ENCODE data around the gene PGP. TPM values are rescaled to one million over a fixed set of nuclear protein-coding genes. Genes with fewer than 3 reads are reported as not detected.
A peak's percentile ranks its signal among the peaks of the same experiment; 100 is the strongest.

The PGP gene
- total and polyA plus RNA-seq, 10 of the 15 experiments (the other 5 are each of a cell fraction or from before 2014, with no cell fraction given): 0.42 to 28.0 (median 12.1) TPM

DNA sequence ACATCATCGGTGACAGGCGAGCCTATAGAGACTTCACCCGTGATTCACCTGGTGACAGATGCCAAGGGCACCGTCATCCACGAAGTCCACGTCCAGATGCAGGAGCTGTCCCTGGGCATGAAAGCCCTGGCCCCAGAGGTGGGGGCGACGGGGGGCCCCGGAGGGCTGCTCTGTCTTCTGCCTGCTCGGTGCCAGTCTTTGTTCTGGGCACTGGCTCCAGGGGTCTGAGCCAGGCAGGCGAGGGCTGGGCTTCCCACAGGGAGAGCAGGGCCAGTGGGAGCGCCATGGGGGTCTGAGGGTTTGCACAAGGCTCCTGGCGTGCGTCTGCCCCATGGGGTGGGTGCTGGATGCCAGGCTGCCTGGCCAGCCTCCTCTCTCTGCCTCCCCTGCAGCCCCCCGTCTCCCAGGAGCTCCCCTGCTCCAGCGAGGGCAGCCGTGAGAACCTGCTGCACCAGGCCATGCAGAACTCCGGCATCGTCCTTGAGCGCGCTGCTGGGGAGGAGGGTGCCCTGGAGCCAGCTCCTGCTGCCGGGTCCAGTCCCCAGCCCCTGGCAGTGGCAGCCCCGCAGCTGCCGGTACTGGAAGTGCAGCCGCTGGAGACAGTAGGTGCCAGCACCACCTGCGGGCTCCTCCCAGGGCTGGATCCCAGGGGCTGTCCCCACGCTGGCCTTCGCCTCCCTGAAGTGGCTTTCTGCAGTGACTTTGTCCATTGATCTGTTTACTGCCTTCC, 18.6 kb upstream of the PGP start:
- in situ Hi-C loops (cut with MboI): no loop called here
- H3K9ac ChIP-seq (ENCODE audit: control insufficient read depth, insufficient read depth, low read length): no peak overlapping the region
- no TSS peak for BruUV-seq (replicated peaks)
- 97% methylated on average over 28 of the region's 28 CpGs for WGBS (ENCODE audit: insufficient coverage, insufficient replicate concordance, low lambda C conversion rate, missing lambda C conversion rate)
- intact Hi-C loops (cut with micrococcal nuclease; ENCODE audit: unreplicated experiment): no loop called here
- no peaks in the 10 kb centered on the region for H3K4me1 ChIP-seq (ENCODE audit: control insufficient read depth, insufficient read depth, low read length)
- no peak overlapping the region for H3K27ac ChIP-seq (ENCODE audit: control insufficient read depth, insufficient read depth)
- ChIA-PET RAD21 (ENCODE audit: unreplicated experiment) (no interaction called here), CTCF (no interaction called here), POLR2A (no interaction called here), SMC1A (ENCODE audit: uncharacterized antibody, unreplicated experiment) (no interaction called here)
- ATAC-seq (no peak; the same call in 2 of the 3 replicates), FAIRE-seq (no peak), DNase-seq (ENCODE audit: low read depth, low spot score) (no peak)
- H3K27me3 ChIP-seq (replicated peaks in 1 of 2; ENCODE audit: control insufficient read depth in 2 of 2, insufficient read depth in 2 of 2, low read length in 1 of 2): no peaks in the 10 kb centered on the region
- no peak overlapping the region for H3K4me2 ChIP-seq (ENCODE audit: control insufficient read depth, insufficient read depth)
- H3K9me3 ChIP-seq (replicated peaks; ENCODE audit: control insufficient read depth, insufficient read depth, low read length): no peaks in the 10 kb centered on the region
- TF ChIP-seq ZNF687 (IDR thresholded peaks at IDR 0.05): no peak
- no peak for TF ChIP-seq YBX1 (IDR thresholded peaks at IDR 0.05)
- peak; percentile 26; the same call in 1 of the 2 replicates for TF ChIP-seq POLR2A (IDR thresholded peaks at IDR 0.05; ENCODE audit: low read depth, low read length)
- no peak for TF ChIP-seq PBX3 (IDR thresholded peaks at IDR 0.05; ENCODE audit: insufficient replicate concordance, low read depth, low read length)
- 0 out of 2 replicates have a peak, but pooled peaks have one; percentile 16 for TF ChIP-seq POLR2AphosphoS5 (IDR thresholded peaks at IDR 0.05; ENCODE audit: low read length)
- H2AFZ ChIP-seq (ENCODE audit: control insufficient read depth, low read depth, low read length): no peak overlapping the region
- no peaks in the 10 kb centered on the region for H3K79me2 ChIP-seq (ENCODE audit: control insufficient read depth, insufficient read depth, low read length)
- H3K4me3 ChIP-seq: no peak overlapping the region
- H4K20me1 ChIP-seq (ENCODE audit: control insufficient read depth, insufficient read depth): no peaks in the 10 kb centered on the region
- H3K36me3 ChIP-seq (ENCODE audit: control insufficient read depth in 2 of 2, insufficient read depth in 2 of 2, low read length in 1 of 2): peaks cover 4 to 46% of the 10 kb centered on the region in 2 experiments; a peak in 3 of 4 replicates
